Measurements from ENCODE around the gene PIK3C2G.

GRCh38 chr12:18655351-18655750 is 394.0 kb downstream of the PIK3C2G start:
- TF ChIP-seq CTCF (conservative IDR thresholded peaks at IDR 0.05; ENCODE audit: low read depth, low read length) (no peak), POLR2A (IDR thresholded peaks at IDR 0.05; ENCODE audit: low read depth, low read length) (no peak), RFX5 (IDR thresholded peaks at IDR 0.05; ENCODE audit: low read depth, low read length) (no peak), RAD21 (IDR thresholded peaks at IDR 0.05; ENCODE audit: low read length) (no peak)

Measured in IMR-90 (cell line).